Panc1 (cell line): Measurements from ENCODE around the gene ITPRID2. TPM values are rescaled to one million over a fixed set of nuclear protein-coding genes. Genes with fewer than 3 reads are reported as not detected.

Experiments
- ATAC-seq: fragments of 200-7000 bp; cut with Tn5 transposase; 2 replicates; pipeline ENCODE4 v1.9.1; 2020; ENCODE audit warnings: mild to moderate bottlenecking, moderate library complexity
- BruUV-seq: library from RNA; stranded (reverse); fragments of 400-500 nt; replicated peaks from 2 replicates; lab custom pipeline; 2021; lab: Mats Ljungman, UMichigan
- CTCF ChIA-PET: fragments of 300-600 bp; sonication (Branson Sonifier 250); formaldehyde crosslinking; loops from one replicate; lab custom pipeline; 2022; ENCODE audit warnings: antibody characterized with exemption; lab: Charles Lee
- POLR2A ChIA-PET: fragments of 300-600 bp; sonication (Branson Sonifier 250); formaldehyde crosslinking; loops from one replicate; lab custom pipeline; 2022; ENCODE audit warnings: antibody characterized with exemption; lab: Charles Lee
- DNase-seq: peaks from one replicate; pipeline ENCODE4 v3.0.0-alpha.2; 2010; ENCODE audit warnings: low read depth, low spot score
- H3K27ac ChIP-seq: 2 replicates; pipeline ENCODE4 v1.5.1; 2011; ENCODE audit warnings: mild to moderate bottlenecking, low read length, inconsistent platforms
- H3K27me3 ChIP-seq: fragments of 200-500 bp; sonication (Bioruptor generic); 2 replicates; pipeline ENCODE4 v1.6.0; 2014; ENCODE audit warnings: low read length, inconsistent platforms; ENCODE audit not compliant: control insufficient read depth, insufficient read depth
- H3K36me3 ChIP-seq: fragments of 200-500 bp; sonication (Bioruptor generic); 2 replicates; pipeline ENCODE4 v1.5.1; 2014; ENCODE audit warnings: inconsistent platforms, mild to moderate bottlenecking, low read length, moderate library complexity; ENCODE audit not compliant: control insufficient read depth, insufficient read depth
- H3K4me1 ChIP-seq: 2 replicates; pipeline ENCODE4 v1.5.1; 2011; ENCODE audit warnings: inconsistent platforms, mild to moderate bottlenecking, low read length, moderate library complexity; ENCODE audit not compliant: control insufficient read depth, insufficient read depth
- H3K4me3 ChIP-seq, 2 experiments: 2 replicates each; pipeline ENCODE4 v1.5.1; 2011 to 2012; ENCODE audit warnings: low read depth in 2 of 2, low read length in 2 of 2, mild to moderate bottlenecking in 2 of 2, inconsistent platforms in 1 of 2, moderate library complexity in 1 of 2
- H3K9me3 ChIP-seq: fragments of 200-500 bp; sonication (Bioruptor generic); 2 replicates; pipeline ENCODE4 v1.5.1; 2014; ENCODE audit warnings: low read depth, mild to moderate bottlenecking, inconsistent platforms, low read length, moderate library complexity; ENCODE audit not compliant: control insufficient read depth, insufficient read depth
- POLR2AphosphoS5 ChIP-seq: IDR thresholded peaks from 2 replicates; pipeline ENCODE4 v1.6.1; 2012; ENCODE audit warnings: mild to moderate bottlenecking, low read depth, low read length, moderate library complexity
- SIN3A ChIP-seq: IDR thresholded peaks from 2 replicates; pipeline ENCODE4 v1.6.1; 2012; ENCODE audit warnings: low read depth, mild to moderate bottlenecking, low read length, moderate library complexity, borderline replicate concordance; ENCODE audit not compliant: insufficient read depth
- TCF7L2 ChIP-seq: IDR thresholded peaks from 2 replicates; pipeline ENCODE4 v1.6.1; 2011; ENCODE audit warnings: mild to moderate bottlenecking, low read depth, low read length, inconsistent platforms
- in situ Hi-C: cut with HindIII; loops from 2 replicates; pipeline ENCODE4 v1.10.0; 2016; ENCODE audit warnings: low sequenced_read_pairs, low pct_unique_long_range_greater_than_20kb
- intact Hi-C: fragments of 100-400 bp; cut with micrococcal nuclease; formaldehyde crosslinking; loops from one replicate; pipeline ENCODE4 v1.10.0; 2022; ENCODE audit not compliant: unreplicated experiment
- total RNA-seq: library from RNA; stranded (reverse); gene quantifications from one replicate; pipeline ENCODE4 v1.2.1, GENCODE V29; 2021; ENCODE audit not compliant: unreplicated experiment
- TF ChIP-seq, protein P1 (sequence below): fragments of 450-650 bp; IDR thresholded peaks from 2 replicates; pipeline ENCODE4 v1.5.1; 2017; ENCODE audit warnings: mild to moderate bottlenecking
- TF ChIP-seq, protein P2 (sequence below), 2 experiments: IDR thresholded peaks; 2 replicates each; pipeline ENCODE4 v1.6.1; 2011 to 2012; ENCODE audit warnings: low read depth in 2 of 2, control low read depth in 1 of 2, low read length in 1 of 2, mild to moderate bottlenecking in 1 of 2, moderate library complexity in 1 of 2; ENCODE audit not compliant: insufficient read depth in 1 of 2

Gene ITPRID2
- total RNA-seq, 1 experiment from 2014 or later, result 261 TPM

DNA sequence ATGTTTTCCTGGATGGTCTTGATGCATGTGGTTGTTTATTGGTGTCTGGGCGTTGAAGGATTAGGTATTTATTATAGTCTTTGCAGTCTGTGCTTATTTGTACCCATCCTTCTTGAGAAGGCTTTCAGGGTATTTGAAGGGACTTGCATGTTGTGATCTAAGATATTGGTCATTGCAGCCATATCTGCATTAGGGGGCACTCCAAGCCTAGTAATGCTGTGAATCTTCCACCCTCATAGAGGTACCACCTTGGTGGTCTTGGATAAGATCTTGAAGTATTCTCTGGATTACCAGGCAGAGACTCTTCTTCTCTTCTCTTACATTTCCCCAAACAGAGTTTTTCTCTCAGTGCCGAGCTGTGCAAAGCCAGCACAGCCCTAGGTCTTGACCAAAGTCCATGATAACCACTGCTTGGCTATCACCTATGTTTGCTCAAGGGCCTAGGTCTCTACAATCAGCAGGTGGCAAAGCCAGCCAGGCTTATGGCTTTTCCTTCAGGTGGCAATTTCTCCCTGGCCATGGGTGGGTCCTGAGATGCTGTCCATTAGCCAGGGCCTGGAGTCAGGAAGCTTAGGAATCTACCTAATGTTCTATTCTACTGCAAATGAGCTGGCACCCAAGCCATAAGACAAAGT is 78.7 kb downstream of the ITPRID2 start:
- H3K9me3 ChIP-seq, result no peaks in the 10 kb centered on the region
- H3K4me3 ChIP-seq, result no peak overlapping the region
- CTCF ChIA-PET, result no interaction called here
- no peaks in the 10 kb centered on the region for H3K4me1 ChIP-seq
- intact Hi-C loops, result no loop called here
- POLR2A ChIA-PET, result no interaction called here
- H3K27me3 ChIP-seq, result no peaks in the 10 kb centered on the region
- H3K27ac ChIP-seq, result no peak overlapping the region
- BruUV-seq, result no TSS peak
- in situ Hi-C loops, result no loop called here
- no peak for ATAC-seq
- DNase-seq, result no peak
- TF ChIP-seq POLR2AphosphoS5 (no peak), SIN3A (no peak)
- H3K36me3 ChIP-seq, result no peaks in the 10 kb centered on the region

GRCh38 chr2:181971032-181971431 is 79.5 kb downstream of the ITPRID2 start:
- H3K9me3 ChIP-seq, result no peaks in the 10 kb centered on the region
- H3K27me3 ChIP-seq, result no peaks in the 10 kb centered on the region

More at GRCh38 chr2:181971032-181971431, 79.5 kb downstream of the ITPRID2 start:
- Histone ChIP-seq H3K4me1 (no peaks in the 10 kb centered on the region), H3K4me3 (no peak overlapping the region), H3K36me3 (no peaks in the 10 kb centered on the region), H3K27ac (no peak overlapping the region)
- CTCF ChIA-PET, result no interaction called here
- TF ChIP-seq, protein P1, sequence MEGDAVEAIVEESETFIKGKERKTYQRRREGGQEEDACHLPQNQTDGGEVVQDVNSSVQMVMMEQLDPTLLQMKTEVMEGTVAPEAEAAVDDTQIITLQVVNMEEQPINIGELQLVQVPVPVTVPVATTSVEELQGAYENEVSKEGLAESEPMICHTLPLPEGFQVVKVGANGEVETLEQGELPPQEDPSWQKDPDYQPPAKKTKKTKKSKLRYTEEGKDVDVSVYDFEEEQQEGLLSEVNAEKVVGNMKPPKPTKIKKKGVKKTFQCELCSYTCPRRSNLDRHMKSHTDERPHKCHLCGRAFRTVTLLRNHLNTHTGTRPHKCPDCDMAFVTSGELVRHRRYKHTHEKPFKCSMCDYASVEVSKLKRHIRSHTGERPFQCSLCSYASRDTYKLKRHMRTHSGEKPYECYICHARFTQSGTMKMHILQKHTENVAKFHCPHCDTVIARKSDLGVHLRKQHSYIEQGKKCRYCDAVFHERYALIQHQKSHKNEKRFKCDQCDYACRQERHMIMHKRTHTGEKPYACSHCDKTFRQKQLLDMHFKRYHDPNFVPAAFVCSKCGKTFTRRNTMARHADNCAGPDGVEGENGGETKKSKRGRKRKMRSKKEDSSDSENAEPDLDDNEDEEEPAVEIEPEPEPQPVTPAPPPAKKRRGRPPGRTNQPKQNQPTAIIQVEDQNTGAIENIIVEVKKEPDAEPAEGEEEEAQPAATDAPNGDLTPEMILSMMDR, result no peak
- TF ChIP-seq TCF7L2 (no peak), SIN3A (no peak), POLR2AphosphoS5 (no peak)
- TF ChIP-seq, protein P2, sequence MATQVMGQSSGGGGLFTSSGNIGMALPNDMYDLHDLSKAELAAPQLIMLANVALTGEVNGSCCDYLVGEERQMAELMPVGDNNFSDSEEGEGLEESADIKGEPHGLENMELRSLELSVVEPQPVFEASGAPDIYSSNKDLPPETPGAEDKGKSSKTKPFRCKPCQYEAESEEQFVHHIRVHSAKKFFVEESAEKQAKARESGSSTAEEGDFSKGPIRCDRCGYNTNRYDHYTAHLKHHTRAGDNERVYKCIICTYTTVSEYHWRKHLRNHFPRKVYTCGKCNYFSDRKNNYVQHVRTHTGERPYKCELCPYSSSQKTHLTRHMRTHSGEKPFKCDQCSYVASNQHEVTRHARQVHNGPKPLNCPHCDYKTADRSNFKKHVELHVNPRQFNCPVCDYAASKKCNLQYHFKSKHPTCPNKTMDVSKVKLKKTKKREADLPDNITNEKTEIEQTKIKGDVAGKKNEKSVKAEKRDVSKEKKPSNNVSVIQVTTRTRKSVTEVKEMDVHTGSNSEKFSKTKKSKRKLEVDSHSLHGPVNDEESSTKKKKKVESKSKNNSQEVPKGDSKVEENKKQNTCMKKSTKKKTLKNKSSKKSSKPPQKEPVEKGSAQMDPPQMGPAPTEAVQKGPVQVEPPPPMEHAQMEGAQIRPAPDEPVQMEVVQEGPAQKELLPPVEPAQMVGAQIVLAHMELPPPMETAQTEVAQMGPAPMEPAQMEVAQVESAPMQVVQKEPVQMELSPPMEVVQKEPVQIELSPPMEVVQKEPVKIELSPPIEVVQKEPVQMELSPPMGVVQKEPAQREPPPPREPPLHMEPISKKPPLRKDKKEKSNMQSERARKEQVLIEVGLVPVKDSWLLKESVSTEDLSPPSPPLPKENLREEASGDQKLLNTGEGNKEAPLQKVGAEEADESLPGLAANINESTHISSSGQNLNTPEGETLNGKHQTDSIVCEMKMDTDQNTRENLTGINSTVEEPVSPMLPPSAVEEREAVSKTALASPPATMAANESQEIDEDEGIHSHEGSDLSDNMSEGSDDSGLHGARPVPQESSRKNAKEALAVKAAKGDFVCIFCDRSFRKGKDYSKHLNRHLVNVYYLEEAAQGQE (IDR thresholded peaks at IDR 0.05; ENCODE audit: insufficient read depth in 1 of 2, low read depth in 2 of 2, low read length in 1 of 2), result no peak
- no peak for DNase-seq
- BruUV-seq, result no TSS peak
- in situ Hi-C loops, result no loop called here
- POLR2A ChIA-PET, result no interaction called here
- ATAC-seq, result no peak
- intact Hi-C loops, result no loop called here
